Mesenchymal stem cell (in vitro differentiated cells and primary cell): ENCODE data around the gene RAB13.

Experiments used
- DNase-seq: peaks from one replicate; pipeline ENCODE4 v3.0.0-alpha.2; 2013
- H2AFZ ChIP-seq: one replicate; pipeline ENCODE4 v1.6.1; 2013; ENCODE audit warnings: low read depth, mild to moderate bottlenecking, control low read depth, inconsistent platforms, low read length, moderate library complexity
- H2AK5ac ChIP-seq: 2 replicates; pipeline ENCODE4 v1.6.1; 2013; ENCODE audit warnings: low read length, moderate library complexity, mild to moderate bottlenecking, inconsistent platforms; ENCODE audit not compliant: severe bottlenecking
- H2BK120ac ChIP-seq: one replicate; pipeline ENCODE4 v1.6.1; 2013; ENCODE audit warnings: low read depth, mild to moderate bottlenecking, inconsistent platforms, low read length, moderate library complexity
- H2BK12ac ChIP-seq, 2 experiments: one replicate each; pipeline ENCODE4 v1.6.1; 2013; ENCODE audit warnings: inconsistent platforms in 2 of 2, low read length in 2 of 2, mild to moderate bottlenecking in 2 of 2, moderate library complexity in 2 of 2, control low read depth in 1 of 2
- H2BK15ac ChIP-seq: one replicate; pipeline ENCODE4 v1.6.1; 2013; ENCODE audit warnings: mild to moderate bottlenecking, low read depth, inconsistent platforms; ENCODE audit not compliant: poor library complexity, severe bottlenecking
- H2BK5ac ChIP-seq: 2 replicates; pipeline ENCODE4 v1.6.1; 2013; ENCODE audit warnings: low read depth, mild to moderate bottlenecking, low read length, control low read depth, inconsistent platforms; ENCODE audit not compliant: poor library complexity, severe bottlenecking
- H3K14ac ChIP-seq, 2 experiments: one replicate each; pipeline ENCODE4 v1.6.1; 2013; ENCODE audit warnings: inconsistent platforms in 2 of 2, low read length in 2 of 2, control low read depth in 1 of 2, mild to moderate bottlenecking in 1 of 2, moderate library complexity in 1 of 2
- H3K18ac ChIP-seq, 2 experiments: one replicate each; pipeline ENCODE4 v1.6.1; 2013; ENCODE audit warnings: inconsistent platforms in 2 of 2, low read length in 2 of 2, control low read depth in 1 of 2, low read depth in 1 of 2, mild to moderate bottlenecking in 1 of 2
- H3K23ac ChIP-seq, 2 experiments: one replicate each; pipeline ENCODE4 v1.6.1; 2013; ENCODE audit warnings: inconsistent platforms in 2 of 2, low read length in 2 of 2, mild to moderate bottlenecking in 2 of 2, moderate library complexity in 2 of 2, control low read depth in 1 of 2
- H3K27ac ChIP-seq: 2 replicates; pipeline ENCODE4 v1.5.1; 2013; ENCODE audit warnings: mild to moderate bottlenecking, moderate library complexity, low read length, control low read depth, inconsistent platforms; ENCODE audit not compliant: poor library complexity, severe bottlenecking
- H3K27me3 ChIP-seq, 2 experiments: 2 replicates each; pipeline versions ENCODE4 v1.6.1 to v1.7.0; 2013; ENCODE audit warnings: low read length in 2 of 2, mild to moderate bottlenecking in 2 of 2, moderate library complexity in 2 of 2, control low read depth in 1 of 2, inconsistent platforms in 1 of 2; ENCODE audit not compliant: control insufficient read depth in 1 of 2, insufficient read depth in 1 of 2
- H3K36me3 ChIP-seq, 2 experiments: 2 replicates each; pipeline versions ENCODE4 v1.6.1 to v1.7.0; 2013; ENCODE audit warnings: low read length in 2 of 2, control low read depth in 1 of 2, inconsistent platforms in 1 of 2, low read depth in 1 of 2, mild to moderate bottlenecking in 1 of 2; ENCODE audit not compliant: insufficient read depth in 2 of 2, control insufficient read depth in 1 of 2
- H3K4ac ChIP-seq, 2 experiments: one replicate each; pipeline ENCODE4 v1.6.1; 2013; ENCODE audit warnings: inconsistent platforms in 2 of 2, low read length in 2 of 2, mild to moderate bottlenecking in 2 of 2, moderate library complexity in 2 of 2, control low read depth in 1 of 2, low read depth in 1 of 2
- H3K4me1 ChIP-seq: 2 replicates; pipeline ENCODE4 v1.6.1; 2013; ENCODE audit warnings: low read depth, low read length, control low read depth; ENCODE audit not compliant: control insufficient read depth, insufficient read depth
- H3K4me2 ChIP-seq: 2 replicates; pipeline ENCODE4 v1.6.1; 2013; ENCODE audit warnings: low read length, mild to moderate bottlenecking, inconsistent platforms; ENCODE audit not compliant: poor library complexity, severe bottlenecking
- H3K4me3 ChIP-seq, 2 experiments: 2 replicates each; pipeline versions ENCODE4 v1.5.1 to v1.7.0; 2013; ENCODE audit warnings: low read length in 2 of 2, mild to moderate bottlenecking in 2 of 2, control low read depth in 1 of 2, low read depth in 1 of 2; ENCODE audit not compliant: insufficient read depth in 1 of 2
- H3K79me1 ChIP-seq: replicated peaks from 2 replicates; pipeline ENCODE4 v1.6.1; 2013; ENCODE audit warnings: mild to moderate bottlenecking, control low read depth, low read length, inconsistent platforms; ENCODE audit not compliant: poor library complexity, severe bottlenecking
- H3K9ac ChIP-seq: 2 replicates; pipeline ENCODE4 v1.7.0; 2013; ENCODE audit warnings: mild to moderate bottlenecking, low read length, moderate library complexity
- H3K9me3 ChIP-seq: 2 replicates; pipeline ENCODE4 v1.7.0; 2013; ENCODE audit warnings: mild to moderate bottlenecking, low read length; ENCODE audit not compliant: control insufficient read depth
- H4K8ac ChIP-seq: one replicate; pipeline ENCODE4 v1.6.1; 2013; ENCODE audit warnings: inconsistent platforms, mild to moderate bottlenecking, low read length, moderate library complexity
- H4K91ac ChIP-seq: one replicate; pipeline ENCODE4 v1.6.1; 2013; ENCODE audit warnings: mild to moderate bottlenecking, low read length, inconsistent platforms
- WGBS: methylation state at CpG from one replicate; pipeline ENCODE4 v1.1.7; 2013; ENCODE audit warnings: mixed read lengths; 5-methylcytosine and 5-hydroxymethylcytosine counted together

The RAB13 gene

DNA sequence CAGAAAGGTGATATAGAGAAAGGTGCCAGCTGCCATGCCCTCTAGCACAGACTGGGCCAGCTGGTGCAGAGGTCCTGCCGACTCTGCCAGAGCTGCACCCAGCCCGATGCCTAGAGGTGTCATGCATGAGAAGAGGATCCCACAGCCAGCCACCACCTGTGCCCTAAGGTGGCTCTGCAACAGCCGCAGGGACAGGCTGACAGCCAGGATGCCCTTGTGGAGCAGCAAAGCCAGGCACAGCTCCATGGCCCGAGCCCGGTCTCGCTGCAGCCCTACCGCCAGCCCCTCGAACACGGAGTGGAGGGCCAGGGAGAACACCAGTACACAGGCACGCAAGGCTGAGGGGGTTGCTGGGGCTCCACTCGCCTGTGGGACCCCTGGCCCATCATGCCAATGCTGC lies 25.9 kb downstream of the RAB13 start:
- Histone ChIP-seq H3K4ac (no peak overlapping the region), H2BK12ac (peak overlapping the region in 1 of 2 experiments; percentile 49), H3K14ac (no peak overlapping the region), H3K79me1 (peaks cover 10% of the 10 kb centered on the region), H3K23ac (peak overlapping the region in 1 of 2 experiments; percentile 14), H2BK5ac (no peak overlapping the region), H4K91ac (no peak overlapping the region), H4K8ac (no peak overlapping the region), H3K27ac (no peak overlapping the region), H3K9ac (no peak overlapping the region), H2BK120ac (no peak overlapping the region), H3K27me3 (no peaks in the 10 kb centered on the region), H3K4me1 (peaks cover 21% of the 10 kb centered on the region), H3K9me3 (no peaks in the 10 kb centered on the region), H3K36me3 (peaks cover 16 to 24% of the 10 kb centered on the region in 2 experiments), H2AK5ac (no peak overlapping the region), H3K4me3 (no peak overlapping the region), H3K4me2 (no peak overlapping the region), H2AFZ (no peak overlapping the region), H3K18ac (no peak overlapping the region), H2BK15ac (no peak overlapping the region)
- 98% methylated on average over 11 of the region's 11 CpGs for WGBS
- no peak for DNase-seq

DNA sequence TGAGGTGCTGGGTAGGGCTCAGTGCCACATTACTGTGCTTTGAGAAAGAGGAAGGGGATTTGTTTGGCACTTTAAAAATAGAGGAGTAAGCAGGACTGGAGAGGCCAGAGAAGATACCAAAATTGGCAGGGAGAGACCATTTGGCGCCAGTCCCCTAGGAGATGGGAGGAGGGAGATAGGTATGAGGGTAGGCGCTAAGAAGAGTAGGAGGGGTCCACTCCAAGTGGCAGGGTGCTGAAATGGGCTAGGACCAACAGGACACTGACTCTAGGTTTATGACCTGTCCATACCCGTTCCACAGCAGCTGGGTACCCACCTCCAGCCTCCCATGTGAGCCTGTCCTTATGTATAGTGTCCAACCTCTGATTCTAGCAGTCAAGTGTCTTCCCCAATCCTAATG lies 26.7 kb downstream of the RAB13 start:
- Histone ChIP-seq H2BK120ac (no peak overlapping the region), H3K27me3 (no peaks in the 10 kb centered on the region), H2BK5ac (no peak overlapping the region), H3K9me3 (no peaks in the 10 kb centered on the region), H3K4me2 (no peak overlapping the region), H4K8ac (no peak overlapping the region), H3K36me3 (peaks cover 23 to 28% of the 10 kb centered on the region in 2 experiments), H2AFZ (no peak overlapping the region), H2BK15ac (peak overlapping the region; percentile 6), H3K4ac (no peak overlapping the region), H3K14ac (no peak overlapping the region), H3K9ac (peak overlapping the region; percentile 96), H2AK5ac (no peak overlapping the region), H3K23ac (no peak overlapping the region), H2BK12ac (no peak overlapping the region), H4K91ac (no peak overlapping the region), H3K18ac (no peak overlapping the region), H3K4me1 (peaks cover 21% of the 10 kb centered on the region), H3K27ac (no peak overlapping the region), H3K4me3 (no peak overlapping the region), H3K79me1 (peaks cover 13% of the 10 kb centered on the region)
- WGBS: 96% methylated on average over 3 of the region's 3 CpGs
- no peak for DNase-seq

DNA sequence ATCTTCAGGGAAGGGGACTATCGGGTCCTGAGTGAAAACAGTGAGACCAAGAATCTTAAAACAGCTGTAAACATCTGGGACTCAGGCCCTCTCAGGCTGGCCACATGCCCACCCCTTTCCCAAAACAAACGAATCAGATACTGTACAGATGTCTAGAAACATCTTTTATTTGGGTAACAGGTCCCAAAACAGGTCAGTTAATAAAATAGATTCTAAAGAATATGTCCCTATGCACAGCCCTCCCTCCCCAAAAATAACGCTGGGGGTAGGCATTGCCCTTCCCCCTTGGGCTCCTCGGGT lies 27.2 kb downstream of the RAB13 start:
- peaks cover 21% of the 10 kb centered on the region for H3K4me1 ChIP-seq
- no peaks in the 10 kb centered on the region for H3K27me3 ChIP-seq
- peak overlapping the region; percentile 96 for H3K9ac ChIP-seq
- peaks cover 26 to 33% of the 10 kb centered on the region in 2 experiments for H3K36me3 ChIP-seq
- H2BK120ac ChIP-seq: no peak overlapping the region
- H3K79me1 ChIP-seq: peaks cover 17% of the 10 kb centered on the region
- H3K23ac ChIP-seq: no peak overlapping the region
- H2AFZ ChIP-seq: no peak overlapping the region
- H3K27ac ChIP-seq: no peak overlapping the region
- H3K14ac ChIP-seq: no peak overlapping the region
- no peaks in the 10 kb centered on the region for H3K9me3 ChIP-seq
- peak overlapping the region in 1 of 2 experiments; percentile 5 for H3K4ac ChIP-seq
- H2BK15ac ChIP-seq: no peak overlapping the region
- H2BK12ac ChIP-seq: no peak overlapping the region
- H4K91ac ChIP-seq: no peak overlapping the region
- 69% methylated on average over 2 of the region's 4 CpGs for WGBS
- H3K4me3 ChIP-seq: peak overlapping the region in 1 of 2 experiments; percentile 63
- no peak overlapping the region for H2AK5ac ChIP-seq
- no peak for DNase-seq
- no peak overlapping the region for H4K8ac ChIP-seq
- no peak overlapping the region for H3K18ac ChIP-seq
- no peak overlapping the region for H2BK5ac ChIP-seq
- peak overlapping the region; percentile 42 for H3K4me2 ChIP-seq

DNA sequence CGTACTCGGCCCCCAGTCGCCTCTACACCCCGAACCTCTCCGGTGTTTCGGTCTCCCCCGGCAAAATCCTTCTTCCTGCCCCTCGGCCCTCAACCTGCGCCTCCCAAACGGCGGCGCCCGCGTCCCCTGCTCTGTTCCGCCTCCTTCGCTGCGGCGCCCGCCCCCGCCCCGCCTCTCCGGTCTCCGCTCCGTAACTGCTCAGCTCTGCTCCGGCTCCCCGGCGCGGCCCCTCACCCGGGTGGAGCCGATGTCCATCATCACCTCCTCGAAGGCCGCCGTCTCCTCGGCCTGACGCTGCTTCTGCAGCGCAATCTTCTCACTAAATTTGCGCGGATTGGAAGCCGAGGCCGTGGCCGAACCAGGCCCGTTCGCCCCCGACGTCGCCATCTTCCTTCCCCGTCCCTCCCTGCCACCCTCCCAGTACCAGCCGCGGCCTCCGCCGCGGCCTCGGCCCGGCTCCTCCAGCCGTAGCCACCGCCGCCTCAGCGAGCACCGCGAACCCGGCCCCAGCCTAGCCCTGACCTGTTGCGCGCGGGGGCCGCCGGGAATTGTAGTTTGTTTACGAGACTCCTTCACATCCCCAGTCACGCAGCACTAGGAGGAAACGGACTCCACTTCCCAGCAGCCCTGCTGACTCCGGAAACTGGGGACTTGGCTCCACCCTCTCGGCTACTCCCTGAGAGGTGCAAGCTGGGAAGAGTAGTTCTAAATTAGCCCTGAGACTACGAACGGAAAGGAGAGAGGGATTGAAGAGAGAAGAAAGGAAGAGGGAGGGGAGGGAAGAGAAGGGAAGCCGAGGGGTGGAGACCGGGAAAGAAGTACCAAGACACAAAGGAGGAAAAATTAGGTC lies 27.8 kb downstream of the RAB13 start, which contains the start of gene CRTC2:
Gene CRTC2, minus strand, starts transcription at position 502 of the 850 bp plus-strand sequence. Its CDS starts 115 bp downstream, at position 387.
- Histone ChIP-seq H3K4ac (peak within 1 kb of the TSS in 1 of 2 experiments; percentile 92), H2BK120ac (no peak within 1 kb of the TSS), H2BK12ac (peak within 1 kb of the TSS; percentile 4 to 23), H3K9ac (peak within 1 kb of the TSS; percentile 96), H2BK15ac (peak within 1 kb of the TSS; percentile 68), H4K8ac (peak within 1 kb of the TSS; percentile 74), H2AFZ (peak within 1 kb of the TSS; percentile 67), H3K14ac (peak within 1 kb of the TSS in 1 of 2 experiments; percentile 97), H3K23ac (peak within 1 kb of the TSS in 1 of 2 experiments; percentile 60), H3K27me3 (no peaks in the 10 kb centered on the region), H3K4me1 (peaks cover 22% of the 10 kb centered on the region), H4K91ac (peak within 1 kb of the TSS; percentile 81), H3K27ac (peak within 1 kb of the TSS; percentile 89), H3K79me1 (peaks cover 19% of the 10 kb centered on the region), H3K4me3 (peak within 1 kb of the TSS; percentile 88 to 94), H3K18ac (peak within 1 kb of the TSS; percentile 62 to 98), H3K4me2 (peak within 1 kb of the TSS; percentile 82), H2AK5ac (no peak within 1 kb of the TSS), H3K9me3 (no peaks in the 10 kb centered on the region), H3K36me3 (peaks cover 30 to 39% of the 10 kb centered on the region in 2 experiments), H2BK5ac (peak within 1 kb of the TSS; percentile 49)
- DNase-seq: peak; percentile 99
- WGBS: 1% methylated on average over 71 of the region's 75 CpGs
